Astrocyte (in vitro differentiated cells and primary cell): ENCODE measurements around the gene NXPH1. TPM values are rescaled to one million over a fixed set of nuclear protein-coding genes. Genes with fewer than 3 reads are reported as not detected.

Experiments
- DNase-seq: peaks from one replicate; pipeline ENCODE4 v3.0.0-alpha.2; 2010; ENCODE audit warnings: low read depth
- FAIRE-seq: peaks from 2 replicates; lab custom pipeline; 2011; peaks lifted over from hg19 to GRCh38; lab: Jason Lieb, UNC
- H2AFZ ChIP-seq: 2 replicates; pipeline ENCODE4 v1.6.0; 2012; ENCODE audit warnings: low read depth, low read length, inconsistent platforms
- H3K27ac ChIP-seq: 2 replicates; pipeline ENCODE4 v1.5.1; 2011; ENCODE audit warnings: low read depth, low read length, inconsistent platforms
- H3K27me3 ChIP-seq: 2 replicates; pipeline ENCODE4 v1.6.0; 2011; ENCODE audit warnings: low read length, inconsistent platforms; ENCODE audit not compliant: insufficient read depth
- H3K36me3 ChIP-seq: 2 replicates; pipeline ENCODE4 v1.5.1; 2011; ENCODE audit warnings: low read length, inconsistent platforms; ENCODE audit not compliant: insufficient read depth
- H3K4me1 ChIP-seq: 2 replicates; pipeline ENCODE4 v1.5.1; 2011; ENCODE audit warnings: low read length, inconsistent platforms; ENCODE audit not compliant: insufficient read depth
- H3K4me2 ChIP-seq: 2 replicates; pipeline ENCODE4 v1.6.0; 2012; ENCODE audit warnings: low read length, inconsistent platforms
- H3K4me3 ChIP-seq: 2 replicates; pipeline ENCODE4 v1.5.1; 2011; ENCODE audit warnings: low read depth, mild to moderate bottlenecking, low read length, inconsistent platforms; ENCODE audit not compliant: insufficient read depth
- H3K79me2 ChIP-seq: 2 replicates; pipeline ENCODE4 v1.6.0; 2012; ENCODE audit warnings: mild to moderate bottlenecking, low read length, inconsistent platforms; ENCODE audit not compliant: insufficient read depth
- H3K9ac ChIP-seq: 2 replicates; pipeline ENCODE4 v1.6.0; 2012; ENCODE audit warnings: mild to moderate bottlenecking, low read length, inconsistent platforms
- H3K9me3 ChIP-seq: 2 replicates; pipeline ENCODE4 v1.5.1; 2012; ENCODE audit warnings: low read depth, mild to moderate bottlenecking, low read length, inconsistent platforms; ENCODE audit not compliant: insufficient read depth
- H4K20me1 ChIP-seq: 2 replicates; pipeline ENCODE4 v1.6.0; 2012; ENCODE audit warnings: low read length, inconsistent platforms; ENCODE audit not compliant: insufficient read depth
- H3K27ac Mint-ChIP-seq: one replicate; pipeline ENCODE4 v1.8.0; 2021; ENCODE audit warnings: mild to moderate bottlenecking, mixed read lengths; ENCODE audit not compliant: unreplicated experiment
- H3K27me3 Mint-ChIP-seq: one replicate; pipeline ENCODE4 v1.8.0; 2021; ENCODE audit warnings: low read depth, mixed read lengths; ENCODE audit not compliant: unreplicated experiment
- H3K36me3 Mint-ChIP-seq: one replicate; pipeline ENCODE4 v1.8.0; 2021; ENCODE audit warnings: low read depth, mixed read lengths; ENCODE audit not compliant: unreplicated experiment
- H3K4me1 Mint-ChIP-seq: one replicate; pipeline ENCODE4 v1.8.0; 2021; ENCODE audit warnings: low read depth, mixed read lengths; ENCODE audit not compliant: unreplicated experiment
- H3K4me3 Mint-ChIP-seq: one replicate; pipeline ENCODE4 v1.8.0; 2021; ENCODE audit warnings: mild to moderate bottlenecking, moderate library complexity, mixed read lengths; ENCODE audit not compliant: unreplicated experiment
- H3K9me3 Mint-ChIP-seq: one replicate; pipeline ENCODE4 v1.8.0; 2021; ENCODE audit warnings: mild to moderate bottlenecking, mixed read lengths; ENCODE audit not compliant: unreplicated experiment
- EZH2 ChIP-seq: IDR thresholded peaks from 2 replicates; pipeline ENCODE4 v1.6.1; 2012; ENCODE audit warnings: mild to moderate bottlenecking, low read length, inconsistent platforms; ENCODE audit not compliant: insufficient read depth
- total RNA-seq: library from RNA; stranded (reverse); gene quantifications from 2 replicates; pipeline ENCODE4 v1.2.1, GENCODE V29; 2021
- TF ChIP-seq, protein P1 (sequence below): IDR thresholded peaks from 2 replicates; pipeline ENCODE4 v1.5.1; 2011; ENCODE audit warnings: low read depth, mild to moderate bottlenecking, inconsistent platforms, low read length, moderate library complexity; ENCODE audit not compliant: insufficient read depth

The NXPH1 gene
- total RNA-seq, 1 donor from 2014 or later, result 0.16 TPM

DNA sequence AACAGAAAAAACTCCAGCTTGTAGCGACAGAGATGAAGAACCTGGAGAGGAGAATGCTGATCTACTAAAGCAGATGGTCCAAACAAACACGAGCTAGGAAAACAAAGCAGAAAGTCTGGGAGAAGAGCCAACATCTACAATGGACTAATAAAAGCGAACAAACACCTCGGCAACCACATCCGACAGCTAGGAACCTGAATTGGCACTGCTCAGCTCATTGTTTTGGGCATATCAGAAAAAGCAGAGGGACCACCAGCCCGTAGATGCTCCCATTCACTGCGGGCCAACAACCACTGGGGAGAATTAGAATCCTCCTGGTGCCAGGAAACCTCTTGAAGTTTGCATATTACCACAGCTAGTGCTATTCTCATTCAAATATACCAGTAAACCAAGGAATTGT, 204.7 kb downstream of the NXPH1 start:
- Mint-ChIP-seq H3K36me3 (no peaks in the 10 kb centered on the region), H3K4me3 (no peak overlapping the region), H3K9me3 (no peaks in the 10 kb centered on the region), H3K4me1 (no peaks in the 10 kb centered on the region), H3K27ac (no peak overlapping the region), H3K27me3 (no peaks in the 10 kb centered on the region)
- Histone ChIP-seq H3K27me3 (no peaks in the 10 kb centered on the region), H3K4me3 (no peak overlapping the region), H3K9ac (no peak overlapping the region), H3K79me2 (no peaks in the 10 kb centered on the region), H3K4me2 (no peak overlapping the region), H3K4me1 (no peaks in the 10 kb centered on the region), H3K27ac (no peak overlapping the region), H3K36me3 (no peaks in the 10 kb centered on the region), H2AFZ (no peak overlapping the region), H4K20me1 (no peaks in the 10 kb centered on the region), H3K9me3 (no peaks in the 10 kb centered on the region)
- DNase-seq (no peak), FAIRE-seq (no peak)
- TF ChIP-seq, protein P1, sequence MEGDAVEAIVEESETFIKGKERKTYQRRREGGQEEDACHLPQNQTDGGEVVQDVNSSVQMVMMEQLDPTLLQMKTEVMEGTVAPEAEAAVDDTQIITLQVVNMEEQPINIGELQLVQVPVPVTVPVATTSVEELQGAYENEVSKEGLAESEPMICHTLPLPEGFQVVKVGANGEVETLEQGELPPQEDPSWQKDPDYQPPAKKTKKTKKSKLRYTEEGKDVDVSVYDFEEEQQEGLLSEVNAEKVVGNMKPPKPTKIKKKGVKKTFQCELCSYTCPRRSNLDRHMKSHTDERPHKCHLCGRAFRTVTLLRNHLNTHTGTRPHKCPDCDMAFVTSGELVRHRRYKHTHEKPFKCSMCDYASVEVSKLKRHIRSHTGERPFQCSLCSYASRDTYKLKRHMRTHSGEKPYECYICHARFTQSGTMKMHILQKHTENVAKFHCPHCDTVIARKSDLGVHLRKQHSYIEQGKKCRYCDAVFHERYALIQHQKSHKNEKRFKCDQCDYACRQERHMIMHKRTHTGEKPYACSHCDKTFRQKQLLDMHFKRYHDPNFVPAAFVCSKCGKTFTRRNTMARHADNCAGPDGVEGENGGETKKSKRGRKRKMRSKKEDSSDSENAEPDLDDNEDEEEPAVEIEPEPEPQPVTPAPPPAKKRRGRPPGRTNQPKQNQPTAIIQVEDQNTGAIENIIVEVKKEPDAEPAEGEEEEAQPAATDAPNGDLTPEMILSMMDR, result no peak
- TF ChIP-seq EZH2, result no peak

DNA sequence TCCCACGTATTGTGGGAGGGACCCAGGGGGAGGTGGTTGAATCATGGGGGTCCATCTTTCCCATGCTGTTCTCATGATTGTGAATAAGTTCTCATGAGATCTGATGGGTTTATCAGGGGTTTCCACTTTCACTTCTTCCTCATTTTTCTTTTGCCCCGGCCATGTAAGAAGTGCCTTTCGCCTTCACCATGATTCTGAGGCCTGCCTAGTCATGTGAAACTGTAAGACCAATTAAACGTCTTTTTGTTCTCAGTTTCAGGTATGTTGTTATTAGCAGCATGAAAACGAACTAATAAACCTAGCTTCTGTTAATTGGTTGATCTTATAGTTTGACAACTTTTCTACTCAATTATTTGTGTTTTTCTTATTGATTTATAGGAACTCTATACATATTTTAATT, 206.3 kb downstream of the NXPH1 start:
- Histone ChIP-seq H3K79me2 (no peaks in the 10 kb centered on the region), H3K4me2 (no peak overlapping the region), H3K4me1 (no peaks in the 10 kb centered on the region), H3K9ac (no peak overlapping the region), H4K20me1 (no peaks in the 10 kb centered on the region), H3K27me3 (no peaks in the 10 kb centered on the region), H3K4me3 (no peak overlapping the region), H3K27ac (no peak overlapping the region), H2AFZ (no peak overlapping the region), H3K9me3 (no peaks in the 10 kb centered on the region), H3K36me3 (no peaks in the 10 kb centered on the region)
- H3K9me3 Mint-ChIP-seq, result no peaks in the 10 kb centered on the region
- DNase-seq (no peak), FAIRE-seq (no peak)
- H3K36me3 Mint-ChIP-seq, result no peaks in the 10 kb centered on the region
- H3K27ac Mint-ChIP-seq, result no peak overlapping the region
- no peaks in the 10 kb centered on the region for H3K27me3 Mint-ChIP-seq
- no peaks in the 10 kb centered on the region for H3K4me1 Mint-ChIP-seq
- TF ChIP-seq, protein P1, result no peak
- TF ChIP-seq EZH2, result no peak
- H3K4me3 Mint-ChIP-seq, result no peak overlapping the region

DNA sequence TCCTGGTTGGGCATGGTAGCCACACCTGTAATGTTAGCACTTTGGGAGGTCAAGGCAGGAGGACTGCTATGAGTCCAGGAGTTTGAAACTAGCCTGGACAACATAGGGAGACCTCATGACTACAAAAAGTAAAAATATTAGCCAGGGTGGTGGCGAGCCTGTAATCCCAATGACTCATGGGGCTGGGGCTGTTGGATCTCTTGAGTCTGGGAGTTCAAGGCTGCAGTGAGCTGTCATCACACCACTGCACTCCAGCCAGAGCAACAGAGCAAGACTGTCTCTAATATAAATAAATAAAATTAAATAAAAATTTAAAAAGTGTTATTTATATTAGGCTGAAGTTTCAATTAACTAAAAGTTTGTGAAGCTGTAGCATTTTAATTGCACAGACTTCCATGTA, 207.3 kb downstream of the NXPH1 start:
- H3K4me1 ChIP-seq, result no peaks in the 10 kb centered on the region
- H3K27me3 Mint-ChIP-seq, result no peaks in the 10 kb centered on the region
- no peak overlapping the region for H3K9ac ChIP-seq
- H4K20me1 ChIP-seq, result no peaks in the 10 kb centered on the region
- no peaks in the 10 kb centered on the region for H3K9me3 Mint-ChIP-seq
- no peaks in the 10 kb centered on the region for H3K27me3 ChIP-seq
- no peak overlapping the region for H3K4me3 ChIP-seq
- H3K4me1 Mint-ChIP-seq, result no peaks in the 10 kb centered on the region
- no peaks in the 10 kb centered on the region for H3K36me3 ChIP-seq
- H3K79me2 ChIP-seq, result no peaks in the 10 kb centered on the region
- DNase-seq (no peak), FAIRE-seq (no peak)
- H3K36me3 Mint-ChIP-seq, result no peaks in the 10 kb centered on the region
- H3K4me2 ChIP-seq, result no peak overlapping the region
- H3K27ac ChIP-seq, result no peak overlapping the region
- TF ChIP-seq, protein P1, result no peak
- no peak for TF ChIP-seq EZH2
- no peak overlapping the region for H2AFZ ChIP-seq
- no peak overlapping the region for H3K27ac Mint-ChIP-seq
- H3K9me3 ChIP-seq, result no peaks in the 10 kb centered on the region
- H3K4me3 Mint-ChIP-seq, result no peak overlapping the region
